ENCODE measurements around the gene ANKRD37. TPM values are rescaled to one million over a fixed set of nuclear protein-coding genes. Genes with fewer than 3 reads are reported as not detected.

The ANKRD37 gene
- total RNA-seq, 4 donors from 2014 or later: 2.0 to 10.0 (median 7.1) TPM

GRCh38 chr4:185384061-185384460 lies 12.6 kb upstream of the ANKRD37 start:
- intact Hi-C loops (cut with DNase I; ENCODE audit: low total_unique reads) (no loop called here), in situ Hi-C loops (cut with MboI; ENCODE audit: low pct_ligation_motif_present in 1 of 4, low pct_unique_long_range_greater_than_20kb in 1 of 4, low sequenced_read_pairs in 3 of 4) (no loop called here)
- no peaks in the 10 kb centered on the region for H3K9me3 ChIP-seq
- H3K27ac ChIP-seq: peak overlapping the region in 1 of 4 donors; percentile 14
- H3K4me1 ChIP-seq: peaks cover 0 to 10% (median 7%) of the 10 kb centered on the region in 4 donors
- TF ChIP-seq POLR2A (IDR thresholded peaks at IDR 0.05) (no peak), EP300 (IDR thresholded peaks at IDR 0.05; ENCODE audit: low read depth) (no peak), POLR2AphosphoS5 (IDR thresholded peaks at IDR 0.05) (no peak)
- TF ChIP-seq, protein P1, sequence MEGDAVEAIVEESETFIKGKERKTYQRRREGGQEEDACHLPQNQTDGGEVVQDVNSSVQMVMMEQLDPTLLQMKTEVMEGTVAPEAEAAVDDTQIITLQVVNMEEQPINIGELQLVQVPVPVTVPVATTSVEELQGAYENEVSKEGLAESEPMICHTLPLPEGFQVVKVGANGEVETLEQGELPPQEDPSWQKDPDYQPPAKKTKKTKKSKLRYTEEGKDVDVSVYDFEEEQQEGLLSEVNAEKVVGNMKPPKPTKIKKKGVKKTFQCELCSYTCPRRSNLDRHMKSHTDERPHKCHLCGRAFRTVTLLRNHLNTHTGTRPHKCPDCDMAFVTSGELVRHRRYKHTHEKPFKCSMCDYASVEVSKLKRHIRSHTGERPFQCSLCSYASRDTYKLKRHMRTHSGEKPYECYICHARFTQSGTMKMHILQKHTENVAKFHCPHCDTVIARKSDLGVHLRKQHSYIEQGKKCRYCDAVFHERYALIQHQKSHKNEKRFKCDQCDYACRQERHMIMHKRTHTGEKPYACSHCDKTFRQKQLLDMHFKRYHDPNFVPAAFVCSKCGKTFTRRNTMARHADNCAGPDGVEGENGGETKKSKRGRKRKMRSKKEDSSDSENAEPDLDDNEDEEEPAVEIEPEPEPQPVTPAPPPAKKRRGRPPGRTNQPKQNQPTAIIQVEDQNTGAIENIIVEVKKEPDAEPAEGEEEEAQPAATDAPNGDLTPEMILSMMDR (IDR thresholded peaks at IDR 0.05): no peak
- H3K4me3 ChIP-seq: no peak overlapping the region
- H3K36me3 ChIP-seq: no peaks in the 10 kb centered on the region
- H3K27me3 ChIP-seq: no peaks in the 10 kb centered on the region
- WGBS, 2 donors (ENCODE audit: low coverage in 1 of 2): 90 to 91% methylated on average over 1 to 2 of the region's 2 CpGs
- DNase-seq: no peak

- TF ChIP-seq POLR2AphosphoS5 (IDR thresholded peaks at IDR 0.05) (no peak), EP300 (IDR thresholded peaks at IDR 0.05; ENCODE audit: low read depth) (no peak), POLR2A (IDR thresholded peaks at IDR 0.05) (no peak)
- TF ChIP-seq, protein P1 (IDR thresholded peaks at IDR 0.05): no peak
- in situ Hi-C loops (cut with MboI; ENCODE audit: low pct_ligation_motif_present in 1 of 4, low pct_unique_long_range_greater_than_20kb in 1 of 4, low sequenced_read_pairs in 3 of 4): no loop called here
- Histone ChIP-seq H3K9me3 (no peaks in the 10 kb centered on the region), H3K36me3 (no peaks in the 10 kb centered on the region), H3K27ac (no peak overlapping the region), H3K27me3 (no peaks in the 10 kb centered on the region), H3K4me3 (no peak overlapping the region), H3K4me1 (peaks cover 0 to 10% (median 7%) of the 10 kb centered on the region in 4 donors)
- 0 to 25% methylated on average over 5 to 10 of the region's 10 CpGs for WGBS, 2 donors (ENCODE audit: low coverage in 1 of 2)
- no peak for DNase-seq
- intact Hi-C loops (cut with DNase I; ENCODE audit: low total_unique reads): no loop called here
Measured at GRCh38 chr4:185384930-185385331, 11.7 kb upstream of the ANKRD37 start.

- in situ Hi-C loops (cut with MboI; ENCODE audit: low pct_ligation_motif_present in 1 of 4, low pct_unique_long_range_greater_than_20kb in 1 of 4, low sequenced_read_pairs in 3 of 4): no loop called here
- H3K27me3 ChIP-seq: no peaks in the 10 kb centered on the region
- no peaks in the 10 kb centered on the region for H3K36me3 ChIP-seq
- no peak overlapping the region for H3K4me3 ChIP-seq
- H3K4me1 ChIP-seq: peaks cover 0 to 10% (median 7%) of the 10 kb centered on the region in 4 donors
- no peak overlapping the region for H3K27ac ChIP-seq
- no peaks in the 10 kb centered on the region for H3K9me3 ChIP-seq
- 96% methylated on average over 12 of the region's 12 CpGs; no CpG with 5 or more reads in 1 of the 2 donors for WGBS, 2 donors (ENCODE audit: low coverage in 1 of 2)
- intact Hi-C loops (cut with DNase I; ENCODE audit: low total_unique reads): no loop called here
- TF ChIP-seq POLR2A (IDR thresholded peaks at IDR 0.05) (no peak), EP300 (IDR thresholded peaks at IDR 0.05; ENCODE audit: low read depth) (no peak), POLR2AphosphoS5 (IDR thresholded peaks at IDR 0.05) (no peak)
- TF ChIP-seq, protein P1 (IDR thresholded peaks at IDR 0.05): no peak
- no peak for DNase-seq
Measured at GRCh38 chr4:185387957-185388356, 8.7 kb upstream of the ANKRD37 start.

DNA sequence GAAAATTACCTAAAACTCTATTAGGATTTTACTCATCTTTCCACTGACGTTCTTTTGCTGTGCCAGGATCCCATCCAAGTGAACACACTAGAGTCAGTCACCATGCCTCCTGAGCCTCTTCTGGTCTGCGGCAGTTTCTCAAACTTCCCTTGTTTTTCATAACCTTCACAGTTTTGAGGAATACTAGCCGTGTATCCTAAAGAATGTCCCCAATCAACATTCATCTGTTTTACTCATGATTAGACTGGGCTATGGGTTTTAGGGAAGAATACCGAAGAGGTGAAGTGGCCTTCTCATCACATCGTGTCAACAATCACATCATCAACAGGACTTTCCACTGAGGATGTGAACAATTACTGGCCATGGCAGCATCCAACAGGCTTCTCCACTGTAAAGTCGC lies 5.7 kb upstream of the ANKRD37 start:
- TF ChIP-seq EP300 (IDR thresholded peaks at IDR 0.05; ENCODE audit: low read depth) (no peak), POLR2AphosphoS5 (IDR thresholded peaks at IDR 0.05) (no peak), POLR2A (IDR thresholded peaks at IDR 0.05) (no peak)
- TF ChIP-seq, protein P1 (IDR thresholded peaks at IDR 0.05): no peak
- intact Hi-C loops (cut with DNase I; ENCODE audit: low total_unique reads) (no loop called here), in situ Hi-C loops (cut with MboI; ENCODE audit: low pct_ligation_motif_present in 1 of 4, low pct_unique_long_range_greater_than_20kb in 1 of 4, low sequenced_read_pairs in 3 of 4) (loop anchor here in 2 of 4 donors (10.0 kb wide), 2 partner anchors 176 to 186 kb away; partner anchors contain the start of genes CFAP97 (in 1 of the 2) and SNX25 (in 1 of the 2))
- Histone ChIP-seq H3K27ac (no peak overlapping the region), H3K4me3 (no peak overlapping the region), H3K4me1 (peaks cover 0 to 6% (median under 1%) of the 10 kb centered on the region in 4 donors), H3K27me3 (no peaks in the 10 kb centered on the region), H3K36me3 (no peaks in the 10 kb centered on the region), H3K9me3 (no peaks in the 10 kb centered on the region)
- DNase-seq: no peak
- 83 to 94% methylated on average over 4 to 6 of the region's 6 CpGs for WGBS, 2 donors (ENCODE audit: low coverage in 1 of 2)

All from transverse colon (tissue), 4 donors.